ENCODE data around the gene EXOSC7. TPM values are rescaled to one million over a fixed set of nuclear protein-coding genes. Genes with fewer than 3 reads are reported as not detected.
"Not testable (repeated sequence)": the region's sequence is repeated elsewhere in the genome, so short reads cannot be mapped to it uniquely, and the experiment has no call there.

EXOSC7 gene
- total RNA-seq, 2 donors from 2014 or later: 24.9 to 35.6 TPM

GRCh38 chr3:45043728-45044299 lies 67.8 kb downstream of the EXOSC7 start:
- no peak for DNase-seq
- Histone ChIP-seq H3K27ac (peak overlapping the region; percentile 18), H3K36me3 (no peaks in the 10 kb centered on the region), H3K4me1 (no peaks in the 10 kb centered on the region), H3K27me3 (no peaks in the 10 kb centered on the region), H3K9me3 (no peaks in the 10 kb centered on the region), H3K4me3 (no peak overlapping the region), H3K9ac (ENCODE audit: low read depth in 2 of 2, low read length in 2 of 2) (no peak overlapping the region)
- intact Hi-C loops (cut with DNase I): no loop called here
- no peak for TF ChIP-seq CTCF (IDR thresholded peaks at IDR 0.05)

- no peaks in the 10 kb centered on the region for H3K36me3 ChIP-seq
- no peaks in the 10 kb centered on the region for H3K4me1 ChIP-seq
- H3K4me3 ChIP-seq: no peak overlapping the region
- no peak for DNase-seq
- no peak overlapping the region for H3K27ac ChIP-seq
- intact Hi-C loops (cut with DNase I): no loop called here
- H3K9me3 ChIP-seq: no peaks in the 10 kb centered on the region
- no peak overlapping the region for H3K9ac ChIP-seq (ENCODE audit: low read depth in 2 of 2, low read length in 2 of 2)
- no peak for TF ChIP-seq CTCF (IDR thresholded peaks at IDR 0.05)
- H3K27me3 ChIP-seq: no peaks in the 10 kb centered on the region
Measured at GRCh38 chr3:45048244-45048643, 72.2 kb downstream of the EXOSC7 start.

GRCh38 chr3:45049807-45050206 lies 73.8 kb downstream of the EXOSC7 start:
- Histone ChIP-seq H3K9ac (ENCODE audit: low read depth in 2 of 2, low read length in 2 of 2) (no peak overlapping the region), H3K36me3 (no peaks in the 10 kb centered on the region), H3K4me1 (no peaks in the 10 kb centered on the region), H3K4me3 (no peak overlapping the region), H3K9me3 (no peaks in the 10 kb centered on the region), H3K27me3 (no peaks in the 10 kb centered on the region), H3K27ac (no peak overlapping the region)
- DNase-seq: no peak
- intact Hi-C loops (cut with DNase I): no loop called here
- no peak for TF ChIP-seq CTCF (IDR thresholded peaks at IDR 0.05)

- intact Hi-C loops (cut with DNase I): no loop called here
- Histone ChIP-seq H3K27ac (no peak overlapping the region), H3K9me3 (no peaks in the 10 kb centered on the region), H3K4me3 (no peak overlapping the region), H3K4me1 (no peaks in the 10 kb centered on the region), H3K9ac (ENCODE audit: low read depth in 2 of 2, low read length in 2 of 2) (no peak overlapping the region), H3K36me3 (no peaks in the 10 kb centered on the region), H3K27me3 (no peaks in the 10 kb centered on the region)
- no peak for TF ChIP-seq CTCF (IDR thresholded peaks at IDR 0.05)
- no peak for DNase-seq
Measured at GRCh38 chr3:45051685-45052084, 75.6 kb downstream of the EXOSC7 start.

GRCh38 chr3:45053805-45054195 lies 77.8 kb downstream of the EXOSC7 start:
- H3K4me1 ChIP-seq; H3K9me3 ChIP-seq; H3K4me3 ChIP-seq; H3K27ac ChIP-seq; H3K36me3 ChIP-seq; H3K9ac ChIP-seq (ENCODE audit: low read depth in 2 of 2, low read length in 2 of 2); DNase-seq; intact Hi-C loops (cut with DNase I); H3K27me3 ChIP-seq: not testable (repeated sequence)

GRCh38 chr3:45054196-45054857 lies 78.3 kb downstream of the EXOSC7 start:
- intact Hi-C loops (cut with DNase I): no loop called here
- no peaks in the 10 kb centered on the region for H3K9me3 ChIP-seq
- no peak overlapping the region for H3K9ac ChIP-seq (ENCODE audit: low read depth in 2 of 2, low read length in 2 of 2)
- TF ChIP-seq CTCF (IDR thresholded peaks at IDR 0.05): no peak
- H3K36me3 ChIP-seq: no peaks in the 10 kb centered on the region
- DNase-seq: no peak
- H3K4me1 ChIP-seq: no peaks in the 10 kb centered on the region
- no peak overlapping the region for H3K27ac ChIP-seq
- H3K27me3 ChIP-seq: no peaks in the 10 kb centered on the region
- no peak overlapping the region for H3K4me3 ChIP-seq

All from colonic mucosa (tissue), 4 donors.